GM19023 (cell line): ENCODE data around the gene SHROOM2.
A peak's percentile ranks its signal among the peaks of the same experiment; 100 is the strongest.

Source experiments
- ATAC-seq: cut with Tn5 transposase; IDR thresholded peaks from one replicate; pipeline ENCODE4 v1.9.1; 2021; ENCODE audit warnings: mild to moderate bottlenecking, moderate library complexity; ENCODE audit not compliant: unreplicated experiment

The SHROOM2 gene

GRCh38 chrX:9992061-9992460, 205.8 kb downstream of the SHROOM2 start:
- ATAC-seq, result no peak

GRCh38 chrX:9992724-9993123, 206.5 kb downstream of the SHROOM2 start:
- ATAC-seq, result no peak

GRCh38 chrX:9995855-9996339, 209.7 kb downstream of the SHROOM2 start:
- ATAC-seq, result no peak

- ATAC-seq, result no peak
Measured at GRCh38 chrX:9997041-9997440, 210.8 kb downstream of the SHROOM2 start.

- ATAC-seq, result peak; percentile 62
Measured at GRCh38 chrX:9997524-9997923, 211.3 kb downstream of the SHROOM2 start.
